Adipocyte (in vitro differentiated cells): ENCODE data around the gene ARVCF.

Experiments used
- DNase-seq: peaks from one replicate; pipeline ENCODE4 v3.0.0-alpha.2; 2015; ENCODE audit warnings: low read depth
- H3K27me3 ChIP-seq: replicated peaks from 2 replicates; pipeline ENCODE4 v1.7.0; 2013; ENCODE audit warnings: mild to moderate bottlenecking, low read length, moderate library complexity; ENCODE audit not compliant: control insufficient read depth, insufficient read depth
- H3K36me3 ChIP-seq: 2 replicates; pipeline ENCODE4 v1.7.0; 2013; ENCODE audit warnings: low read length, mild to moderate bottlenecking, moderate library complexity; ENCODE audit not compliant: control insufficient read depth, insufficient read depth, severe bottlenecking
- H3K4me1 ChIP-seq: 2 replicates; pipeline ENCODE4 v1.7.0; 2013; ENCODE audit warnings: mild to moderate bottlenecking, low read length, moderate library complexity; ENCODE audit not compliant: control insufficient read depth, insufficient read depth
- H3K4me3 ChIP-seq: 2 replicates; pipeline ENCODE4 v1.7.0; 2013; ENCODE audit warnings: mild to moderate bottlenecking, low read length, moderate library complexity
- H3K9ac ChIP-seq: 2 replicates; pipeline ENCODE4 v1.7.0; 2013; ENCODE audit warnings: mild to moderate bottlenecking, low read length, moderate library complexity
- H3K9me3 ChIP-seq: 2 replicates; pipeline ENCODE4 v1.7.0; 2013; ENCODE audit warnings: mild to moderate bottlenecking, low read length, moderate library complexity; ENCODE audit not compliant: control insufficient read depth

The ARVCF gene

DNA sequence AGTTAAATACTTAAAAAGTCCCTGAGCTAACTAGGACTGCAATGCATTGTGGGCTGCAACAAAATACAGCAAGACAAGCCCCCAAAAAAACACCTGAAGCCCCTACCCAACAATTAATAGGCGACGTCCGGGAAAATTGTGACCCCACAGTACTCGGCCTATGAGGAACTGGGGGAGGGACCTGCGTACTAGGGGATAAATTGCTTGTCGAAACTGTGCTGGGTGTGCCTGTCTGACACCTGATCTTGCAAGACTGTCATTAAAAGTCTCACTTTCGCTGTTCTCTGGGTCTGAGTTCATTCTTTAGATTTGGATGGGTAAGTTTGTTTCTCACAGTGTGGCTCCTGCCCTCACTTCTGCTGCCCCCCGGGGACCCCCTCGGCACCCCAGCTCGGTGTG lies 19.5 kb upstream of the ARVCF start:
- H3K9me3 ChIP-seq = no peaks in the 10 kb centered on the region
- H3K9ac ChIP-seq = no peak overlapping the region
- no peak for DNase-seq
- H3K36me3 ChIP-seq = peaks cover 49% of the 10 kb centered on the region
- no peaks in the 10 kb centered on the region for H3K27me3 ChIP-seq
- peaks cover 13% of the 10 kb centered on the region for H3K4me1 ChIP-seq
- H3K4me3 ChIP-seq = no peak overlapping the region

DNA sequence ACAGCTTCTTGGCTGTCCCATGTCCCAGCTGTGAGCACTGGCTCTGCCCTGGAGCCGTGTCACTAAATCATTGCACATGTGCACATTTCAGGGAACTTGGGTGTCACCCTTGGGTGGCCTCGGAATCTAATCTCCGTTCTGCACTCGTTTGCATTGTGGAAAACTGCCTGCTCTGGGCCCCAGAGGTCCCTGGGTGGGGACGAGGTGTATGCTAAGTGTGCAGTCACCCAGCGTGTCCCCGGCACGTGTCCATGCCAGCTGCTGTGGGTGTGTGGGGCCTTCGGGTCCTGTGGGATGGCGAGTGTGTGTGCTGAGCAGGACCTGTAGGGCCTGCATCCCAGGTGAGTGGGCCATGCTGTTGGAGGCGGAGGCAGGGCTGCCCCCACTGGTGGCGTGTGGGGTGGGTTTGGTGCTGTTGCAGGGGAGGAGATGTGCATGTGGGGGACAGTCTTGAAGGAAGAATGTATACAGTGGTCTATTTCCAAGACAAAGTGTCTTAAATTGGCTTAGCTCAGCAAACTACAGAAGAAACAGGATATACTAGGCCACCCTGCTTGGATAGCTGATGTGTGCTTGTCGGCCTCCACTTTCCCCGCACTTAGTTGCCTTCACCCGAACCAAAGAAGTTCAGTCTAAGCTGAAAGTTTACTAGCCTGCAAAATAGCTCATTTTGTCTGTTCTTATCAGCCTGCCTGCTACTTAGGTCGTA lies 18.9 kb upstream of the ARVCF start:
- Histone ChIP-seq H3K4me1 (peaks cover 13% of the 10 kb centered on the region), H3K9ac (no peak overlapping the region), H3K4me3 (no peak overlapping the region), H3K27me3 (no peaks in the 10 kb centered on the region), H3K9me3 (no peaks in the 10 kb centered on the region), H3K36me3 (peaks cover 45% of the 10 kb centered on the region)
- DNase-seq = no peak

DNA sequence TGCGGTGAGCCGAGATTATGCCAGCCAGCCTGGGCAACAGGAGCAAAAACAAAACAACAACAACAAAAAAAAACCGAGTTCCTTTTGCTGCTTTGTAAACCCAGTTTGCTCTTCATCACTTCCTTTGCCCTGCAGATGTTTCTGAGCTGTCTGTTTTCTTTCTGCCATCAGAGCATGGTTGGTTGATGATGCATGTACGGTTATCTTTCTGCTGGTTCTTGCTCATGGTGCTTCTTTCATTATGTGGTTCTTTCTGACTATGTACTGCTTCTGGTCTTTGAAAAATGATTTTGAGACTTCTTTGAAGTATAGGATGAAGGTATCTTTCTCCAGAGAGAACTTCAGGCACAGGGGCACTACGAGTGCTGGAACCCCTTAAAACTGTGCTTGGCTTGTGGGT lies 17.5 kb upstream of the ARVCF start:
- no peak for DNase-seq
- Histone ChIP-seq H3K9me3 (no peaks in the 10 kb centered on the region), H3K4me1 (peaks cover 13% of the 10 kb centered on the region), H3K36me3 (peaks cover 34% of the 10 kb centered on the region), H3K9ac (no peak overlapping the region), H3K27me3 (no peaks in the 10 kb centered on the region), H3K4me3 (no peak overlapping the region)

DNA sequence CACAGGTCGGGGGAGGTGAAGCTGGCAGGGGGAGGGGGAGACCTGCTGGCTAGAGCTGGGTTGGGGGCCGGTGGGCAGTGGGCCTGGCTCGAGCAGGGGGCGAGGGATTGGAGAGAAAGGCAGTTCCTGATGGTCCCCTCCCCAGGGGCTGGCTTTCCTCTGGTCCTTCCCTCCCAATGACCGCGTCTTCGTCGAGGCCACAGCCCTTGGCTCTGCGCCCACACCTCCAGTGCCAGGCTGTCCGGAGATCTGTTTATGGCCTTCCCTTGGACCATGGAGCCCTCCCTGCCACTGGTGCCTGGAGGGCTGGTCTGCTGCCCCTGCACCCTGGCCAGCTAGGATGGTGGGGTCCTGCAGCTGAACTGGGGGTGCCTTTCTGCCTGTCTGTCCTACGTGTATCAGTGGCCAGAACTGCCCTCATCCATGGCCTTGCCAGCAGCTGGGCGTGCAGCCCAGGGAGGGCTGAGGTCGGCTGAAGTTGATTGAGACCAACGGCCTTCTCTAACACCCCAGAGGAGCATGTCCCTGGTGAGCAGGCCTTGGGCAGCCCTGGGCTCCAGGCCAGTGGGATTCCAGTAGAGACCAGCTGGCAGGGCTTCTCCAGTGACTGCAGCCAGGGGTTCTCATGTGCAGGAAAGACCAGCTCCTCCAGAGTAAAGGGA lies 16.6 kb upstream of the ARVCF start:
- no peaks in the 10 kb centered on the region for H3K27me3 ChIP-seq
- H3K9me3 ChIP-seq = no peaks in the 10 kb centered on the region
- no peak overlapping the region for H3K4me3 ChIP-seq
- no peak for DNase-seq
- peaks cover 28% of the 10 kb centered on the region for H3K36me3 ChIP-seq
- no peak overlapping the region for H3K9ac ChIP-seq
- H3K4me1 ChIP-seq = peaks cover 13% of the 10 kb centered on the region

DNA sequence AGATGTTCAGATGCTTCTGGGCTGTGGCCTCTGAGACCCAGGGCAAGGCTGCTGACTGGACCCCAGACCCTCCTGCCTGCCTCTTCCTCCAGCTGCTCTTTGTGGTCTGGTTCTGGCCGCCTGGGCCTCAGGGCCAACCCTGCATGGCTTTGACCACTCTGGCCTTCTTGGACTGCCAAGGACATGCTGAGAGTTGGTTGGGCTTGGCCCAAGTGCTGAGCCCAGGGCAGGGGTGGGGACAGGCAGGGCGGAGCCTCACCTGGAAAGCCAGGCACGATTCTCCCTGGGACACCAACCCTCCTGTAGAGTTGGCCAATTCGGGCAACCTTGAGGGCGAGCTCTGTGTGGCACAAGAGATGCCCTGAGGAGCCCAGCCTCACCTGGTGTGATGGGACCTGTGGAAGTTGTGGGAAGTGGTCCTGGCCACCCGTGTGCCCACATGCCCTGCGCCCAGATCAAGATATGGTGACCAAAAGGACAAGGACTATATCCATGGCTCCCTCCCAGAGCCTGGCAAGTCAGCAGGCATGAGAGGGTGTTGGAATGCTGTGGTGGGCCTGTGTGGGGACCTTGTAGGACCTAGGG lies 15.9 kb upstream of the ARVCF start:
- Histone ChIP-seq H3K27me3 (no peaks in the 10 kb centered on the region), H3K9me3 (no peaks in the 10 kb centered on the region), H3K4me3 (no peak overlapping the region), H3K9ac (no peak overlapping the region), H3K4me1 (peaks cover 13% of the 10 kb centered on the region), H3K36me3 (peaks cover 21% of the 10 kb centered on the region)
- no peak for DNase-seq

DNA sequence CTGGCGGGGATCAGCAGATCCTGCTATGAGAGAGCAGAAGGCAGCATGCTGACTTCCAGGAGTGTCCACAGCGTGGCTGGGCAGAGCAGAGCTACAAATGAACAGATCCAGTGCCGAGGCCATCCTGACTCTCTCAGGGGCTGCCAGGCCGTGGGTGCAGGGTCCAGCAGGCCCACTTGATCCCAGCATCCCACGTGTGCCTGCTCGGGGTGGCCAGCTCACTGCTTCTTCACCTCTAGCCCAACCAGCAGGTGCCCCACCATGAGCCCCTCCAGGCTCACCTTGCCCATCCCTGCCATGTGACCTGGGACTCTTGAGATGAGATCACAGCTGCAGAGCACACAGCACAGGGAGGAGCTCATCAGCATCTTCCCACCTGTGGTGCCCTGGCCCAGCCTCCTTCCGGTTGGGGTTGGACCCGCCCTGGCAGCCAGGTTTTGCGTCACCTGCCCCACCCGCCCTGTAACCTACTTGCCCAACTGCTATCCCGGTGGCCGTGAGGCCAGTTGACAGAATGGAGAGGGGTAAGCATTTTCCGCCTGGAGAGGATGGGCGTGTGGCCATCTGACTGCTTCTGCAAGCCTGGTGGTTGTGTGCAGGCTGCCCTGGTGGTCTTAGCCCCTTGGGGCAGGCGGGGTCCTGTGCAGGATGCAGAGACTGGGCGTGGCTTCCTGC lies 15.2 kb upstream of the ARVCF start:
- no peak overlapping the region for H3K9ac ChIP-seq
- H3K4me1 ChIP-seq = peaks cover 13% of the 10 kb centered on the region
- no peak overlapping the region for H3K4me3 ChIP-seq
- DNase-seq = no peak
- H3K27me3 ChIP-seq = no peaks in the 10 kb centered on the region
- H3K9me3 ChIP-seq = no peaks in the 10 kb centered on the region
- peaks cover 15% of the 10 kb centered on the region for H3K36me3 ChIP-seq

DNA sequence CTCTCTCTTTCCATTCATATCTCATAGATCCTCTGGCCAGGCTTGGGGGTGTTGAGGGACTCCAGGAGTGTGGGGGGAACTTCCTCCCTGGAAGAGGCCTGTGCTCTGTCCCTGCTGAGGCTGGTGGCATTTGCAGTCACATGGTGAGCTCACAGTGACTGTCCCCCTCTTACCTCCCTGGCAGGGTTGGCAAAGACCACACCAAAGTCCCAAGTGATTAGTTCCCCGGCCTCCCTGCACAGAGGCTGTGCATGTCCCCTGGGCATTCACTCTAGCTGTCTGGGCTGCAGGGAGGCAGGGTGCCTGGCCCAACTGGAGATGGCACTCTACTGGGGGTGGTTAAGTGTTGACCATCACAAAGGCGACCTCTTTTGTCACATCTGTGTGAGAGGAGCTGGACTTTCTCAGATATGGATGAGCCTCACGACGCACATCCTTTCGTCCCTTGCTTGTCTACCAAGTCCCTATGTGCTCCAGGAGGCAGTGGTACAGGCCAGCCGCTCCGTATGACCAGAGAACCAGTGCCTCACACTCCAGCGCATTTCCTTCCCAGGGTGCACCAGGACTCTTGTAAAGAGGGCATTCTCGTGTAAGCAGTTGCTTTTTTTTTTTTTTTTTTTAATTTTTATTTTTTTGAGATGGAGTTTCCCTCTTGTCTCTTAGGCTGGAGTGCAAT lies 13.1 kb upstream of the ARVCF start:
- H3K9me3 ChIP-seq = no peaks in the 10 kb centered on the region
- DNase-seq = no peak
- peaks cover 15% of the 10 kb centered on the region for H3K36me3 ChIP-seq
- no peaks in the 10 kb centered on the region for H3K27me3 ChIP-seq
- H3K4me3 ChIP-seq = no peak overlapping the region
- no peak overlapping the region for H3K9ac ChIP-seq
- peaks cover 13% of the 10 kb centered on the region for H3K4me1 ChIP-seq

DNA sequence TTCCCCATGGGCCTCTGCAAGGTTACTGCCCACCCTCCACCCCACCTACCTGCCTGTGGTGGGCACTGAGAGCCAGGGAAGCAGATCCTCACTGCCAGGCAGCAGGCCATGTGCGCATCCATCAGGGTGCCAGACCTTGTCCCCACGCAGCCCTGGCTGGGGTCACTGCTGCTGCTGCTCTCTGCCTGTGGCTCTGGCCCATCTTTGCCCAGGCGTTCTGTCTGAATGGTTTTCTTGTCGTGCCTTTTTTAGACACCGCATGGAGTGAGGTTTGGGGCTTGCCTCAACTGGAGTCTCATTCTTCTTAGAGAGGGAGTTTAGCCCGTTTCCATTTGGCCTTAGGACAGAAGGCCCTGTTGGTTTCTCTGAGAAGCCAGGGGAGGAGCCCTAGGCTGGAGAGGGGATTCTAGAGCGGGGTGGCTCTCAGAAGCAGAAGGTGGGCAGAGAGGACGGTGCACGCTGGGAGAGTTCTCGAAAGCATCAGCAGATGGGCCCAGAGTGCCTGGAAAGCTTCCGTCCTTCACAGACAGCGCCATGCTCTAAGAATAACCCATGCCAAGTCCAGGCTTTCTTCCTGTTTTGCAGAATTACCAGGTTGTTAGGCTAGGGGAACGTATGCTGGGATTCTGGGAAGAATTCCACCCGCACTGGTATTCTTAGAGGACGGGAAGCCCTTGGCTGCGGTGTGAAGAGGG lies 12.4 kb upstream of the ARVCF start:
- no peak overlapping the region for H3K4me3 ChIP-seq
- H3K9ac ChIP-seq = no peak overlapping the region
- DNase-seq = no peak
- H3K27me3 ChIP-seq = no peaks in the 10 kb centered on the region
- H3K4me1 ChIP-seq = peaks cover 13% of the 10 kb centered on the region
- H3K36me3 ChIP-seq = peaks cover 15% of the 10 kb centered on the region
- no peaks in the 10 kb centered on the region for H3K9me3 ChIP-seq

DNA sequence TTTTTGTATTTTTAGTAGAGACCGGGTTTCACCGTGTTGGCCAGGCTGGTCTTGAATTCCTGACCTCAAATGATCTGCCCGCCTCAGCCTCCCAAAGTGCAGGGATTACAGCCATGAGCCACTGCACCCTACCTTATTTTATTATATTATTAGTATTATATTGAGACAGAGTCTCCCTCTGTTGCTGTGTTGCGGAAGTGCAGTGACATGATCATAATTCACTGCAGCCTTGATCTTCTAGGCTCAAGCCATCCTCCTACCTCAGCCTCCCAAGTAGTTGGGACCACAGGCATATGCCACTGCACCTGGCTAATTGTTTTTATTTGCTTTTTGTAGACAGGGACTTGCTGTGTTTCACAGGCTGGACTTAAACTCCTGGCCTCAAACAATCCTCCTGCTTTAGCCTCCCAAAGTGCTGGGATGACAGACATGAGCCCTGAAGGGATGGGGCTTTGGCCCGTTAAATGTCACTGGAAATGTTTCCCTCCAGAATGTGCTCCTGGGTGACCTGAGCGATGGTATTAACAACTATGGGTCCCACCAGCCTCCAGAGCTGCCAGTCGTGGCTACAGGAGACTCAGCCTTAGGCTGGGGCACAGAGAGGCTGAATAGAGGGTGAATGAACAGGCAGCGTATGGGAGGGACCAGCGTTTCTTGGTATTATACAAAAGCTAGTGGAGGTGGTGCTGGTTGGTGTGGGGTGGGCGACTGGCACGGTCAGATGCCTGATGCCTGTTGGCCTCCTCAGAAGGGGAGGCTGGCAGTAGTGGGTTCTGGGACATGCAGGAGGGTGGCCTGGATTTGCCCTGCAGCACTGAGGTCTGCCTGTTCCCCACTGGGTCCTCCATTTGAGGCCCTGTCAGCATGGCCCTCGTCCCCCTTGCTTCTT lies 11.6 kb upstream of the ARVCF start:
- peak; percentile 31 for DNase-seq
- Histone ChIP-seq H3K4me1 (peaks cover 7% of the 10 kb centered on the region), H3K27me3 (no peaks in the 10 kb centered on the region), H3K9ac (no peak overlapping the region), H3K4me3 (no peak overlapping the region), H3K9me3 (no peaks in the 10 kb centered on the region), H3K36me3 (peaks cover 15% of the 10 kb centered on the region)

DNA sequence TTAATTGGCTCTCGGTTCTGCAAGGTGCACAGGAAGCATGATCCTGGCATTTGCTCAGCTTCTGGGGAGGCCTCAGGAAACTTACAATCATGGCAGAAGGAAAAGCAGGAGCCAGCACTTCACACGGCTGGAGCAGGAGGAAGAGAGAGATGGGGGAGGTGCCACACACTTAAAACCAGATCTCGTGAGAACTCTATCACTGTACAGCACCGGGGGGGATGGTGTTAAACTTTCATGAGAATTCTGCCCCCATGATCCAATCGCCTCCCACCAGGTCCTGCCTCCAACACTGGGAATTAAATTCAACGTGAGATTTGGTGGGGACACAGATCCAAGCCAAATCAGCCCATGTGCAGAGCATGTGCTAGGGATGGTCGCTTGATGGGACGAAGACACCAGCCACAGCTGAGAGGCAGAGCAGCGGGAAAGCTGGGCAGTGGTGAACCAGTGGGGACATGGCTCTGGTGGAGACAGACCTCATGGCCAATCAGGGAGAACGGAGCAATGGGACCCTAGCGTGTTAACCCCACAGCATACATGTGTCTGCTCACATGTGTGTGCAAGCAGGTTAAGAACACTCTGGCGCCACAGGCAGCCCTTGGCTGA lies 10.5 kb upstream of the ARVCF start:
- Histone ChIP-seq H3K36me3 (peaks cover 11% of the 10 kb centered on the region), H3K9me3 (no peaks in the 10 kb centered on the region), H3K9ac (no peak overlapping the region), H3K4me1 (peaks cover 7% of the 10 kb centered on the region), H3K4me3 (no peak overlapping the region), H3K27me3 (no peaks in the 10 kb centered on the region)
- DNase-seq = no peak
